Endothelial cell of umbilical vein (primary cell): ENCODE results near the gene NEK3. TPM values are rescaled to one million over a fixed set of nuclear protein-coding genes. Genes with fewer than 3 reads are reported as not detected.

Experiments
- BruUV-seq: library from RNA; stranded (reverse); fragments of 400-500 nt; replicated peaks from 2 replicates; lab custom pipeline; 2021; lab: Mats Ljungman, UMichigan
- CTCF ChIA-PET: fragments of 300-600, 350-600 bp; sonication (Branson Sonifier 250); formaldehyde crosslinking; loops from one replicate; lab custom pipeline; 2021; ENCODE audit warnings: antibody characterized with exemption, inconsistent platforms; lab: Charles Lee
- POLR2A ChIA-PET: fragments of 300-600, 350-600 bp; sonication (Branson Sonifier 250); formaldehyde crosslinking; loops from one replicate; lab custom pipeline; 2021; ENCODE audit warnings: antibody characterized with exemption, inconsistent platforms; lab: Charles Lee
- DNase-seq: peaks from one replicate; pipeline ENCODE4 v3.0.0-alpha.2; 2011; ENCODE audit warnings: low read depth, low spot score
- FAIRE-seq: peaks from 2 replicates; lab custom pipeline; 2011; peaks lifted over from hg19 to GRCh38; lab: Jason Lieb, UNC
- H2AFZ ChIP-seq: 2 replicates; pipeline ENCODE4 v1.6.0; 2012; ENCODE audit warnings: low read depth, low read length, control low read depth, inconsistent platforms
- H3K27ac ChIP-seq: 2 replicates; pipeline ENCODE4 v1.5.1; 2011; ENCODE audit warnings: low read depth, mild to moderate bottlenecking, control low read depth, low read length, moderate library complexity; ENCODE audit not compliant: insufficient read depth
- H3K27me3 ChIP-seq, 2 experiments: 2 replicates each; pipeline versions ENCODE4 v1.6.0 to v1.6.1; 2011; ENCODE audit warnings: low read length in 2 of 2, mixed read lengths in 1 of 2; ENCODE audit not compliant: control insufficient read depth in 2 of 2, insufficient read depth in 2 of 2
- H3K36me3 ChIP-seq, 2 experiments: 2 replicates in 1 of 2; 3 replicates in 1 of 2; pipeline ENCODE4 v1.5.1; 2011; ENCODE audit warnings: low read length in 2 of 2, mild to moderate bottlenecking in 1 of 2, moderate library complexity in 1 of 2; ENCODE audit not compliant: control insufficient read depth in 2 of 2, insufficient read depth in 2 of 2; ENCODE audit errors: extremely low read depth in 1 of 2
- H3K4me1 ChIP-seq: 3 replicates; pipeline ENCODE4 v1.5.1; 2011; ENCODE audit warnings: mild to moderate bottlenecking, low read length; ENCODE audit not compliant: control insufficient read depth, insufficient read depth; ENCODE audit errors: extremely low read depth
- H3K4me2 ChIP-seq: 2 replicates; pipeline ENCODE4 v1.6.1; 2011; ENCODE audit warnings: low read length, control low read depth, mixed read lengths; ENCODE audit not compliant: insufficient read depth
- H3K4me3 ChIP-seq, 3 experiments: fragments of 200-600 bp in 1 of 3; sonication (generic), shearing (Covaris generic) in 1 of 3; replicated peaks in 1 of 3; 2 replicates each; pipeline ENCODE4 v1.5.1; 2011 to 2016; ENCODE audit warnings: control low read depth in 3 of 3, low read length in 3 of 3, mild to moderate bottlenecking in 2 of 3, inconsistent platforms in 1 of 3, low read depth in 1 of 3, moderate library complexity in 1 of 3; ENCODE audit not compliant: insufficient read depth in 1 of 3
- H3K79me2 ChIP-seq: 2 replicates; pipeline ENCODE4 v1.6.0; 2012; ENCODE audit warnings: low read length, inconsistent platforms; ENCODE audit not compliant: control insufficient read depth, insufficient read depth
- H3K9ac ChIP-seq: replicated peaks from 2 replicates; pipeline ENCODE3; 2011; ENCODE audit warnings: low read length, control low read depth; ENCODE audit not compliant: insufficient read depth; ENCODE audit errors: extremely low read depth
- H3K9me1 ChIP-seq: replicated peaks from 3 replicates; pipeline ENCODE4 v1.6.0; 2011; ENCODE audit warnings: mild to moderate bottlenecking, low read length; ENCODE audit not compliant: control insufficient read depth, insufficient read depth; ENCODE audit errors: extremely low read depth
- H3K9me3 ChIP-seq: replicated peaks from 2 replicates; pipeline ENCODE4 v1.5.1; 2012; ENCODE audit warnings: low read length, inconsistent platforms; ENCODE audit not compliant: control insufficient read depth, insufficient read depth
- H4K20me1 ChIP-seq: replicated peaks from 2 replicates; pipeline ENCODE3; 2011; ENCODE audit warnings: mild to moderate bottlenecking, low read length; ENCODE audit not compliant: control insufficient read depth, insufficient read depth; ENCODE audit errors: extremely low read depth
- EZH2 ChIP-seq: IDR thresholded peaks from 2 replicates; pipeline ENCODE4 v1.6.1; 2012; ENCODE audit warnings: borderline replicate concordance, low read depth, mild to moderate bottlenecking, moderate library complexity, low read length, inconsistent platforms; ENCODE audit not compliant: severe bottlenecking
- FOS ChIP-seq: IDR thresholded peaks from 2 replicates; pipeline ENCODE4 v1.6.1; 2011; ENCODE audit warnings: mild to moderate bottlenecking, low read length, moderate library complexity, borderline replicate concordance; ENCODE audit not compliant: insufficient read depth
- GATA2 ChIP-seq: IDR thresholded peaks from 2 replicates; pipeline ENCODE4 v1.7.0; 2011; ENCODE audit warnings: low read depth, mild to moderate bottlenecking, moderate library complexity, mixed read lengths, low read length; ENCODE audit not compliant: insufficient read length, insufficient read depth
- JUN ChIP-seq: IDR thresholded peaks from 2 replicates; pipeline ENCODE4 v1.6.1; 2011; ENCODE audit warnings: borderline replicate concordance, low read depth; ENCODE audit not compliant: insufficient read length, insufficient read depth
- MYC ChIP-seq: IDR thresholded peaks from one replicate; pipeline ENCODE4 v1.6.1; 2011; ENCODE audit warnings: mild to moderate bottlenecking, low read depth, low read length
- POLR2A ChIP-seq: IDR thresholded peaks from 2 replicates; pipeline ENCODE4 v1.6.1; 2012; ENCODE audit warnings: low read depth, mild to moderate bottlenecking, control low read depth, low read length
- POLR2AphosphoS5 ChIP-seq: IDR thresholded peaks from 2 replicates; pipeline ENCODE4 v1.6.1; 2012; ENCODE audit warnings: low read depth, mild to moderate bottlenecking, control low read depth, low read length, moderate library complexity; ENCODE audit not compliant: insufficient read depth
- dilution Hi-C: fragments of 300-500 bp; cut with MboI; formaldehyde crosslinking; loops from one replicate; pipeline ENCODE4 v1.15.0; 2019; ENCODE audit warnings: low sequenced_read_pairs; ENCODE audit not compliant: extremely low pct_ligation_motif_present
- intact Hi-C: fragments of 100-400 bp; cut with micrococcal nuclease; formaldehyde crosslinking; loops from one replicate; pipeline ENCODE4 v1.10.0; 2022
- polyA plus RNA-seq, 4 experiments: library from polyadenylated mRNA; depleted of rRNA in 3 of 4; stranded (reverse) in 3 of 4; unstranded in 1 of 4; fragments of >200 nt; gene quantifications; 2 replicates each; pipeline versions ENCODE4 v1.2.1 to v1.2.3, GENCODE V29; 2011 to 2012; ENCODE audit warnings: missing spikeins in 1 of 4
- total RNA-seq: library from RNA; stranded (reverse); gene quantifications from 2 replicates; pipeline ENCODE4 v1.2.3, GENCODE V29; 2021
- TF ChIP-seq, protein P1 (sequence below), 2 donors: IDR thresholded peaks; 1 replicate in 1 of 2; 2 replicates in 1 of 2; pipeline ENCODE4 v1.5.1; 2011; ENCODE audit warnings: low read length in 2 of 2, mild to moderate bottlenecking in 2 of 2, moderate library complexity in 2 of 2, control low read depth in 1 of 2, inconsistent platforms in 1 of 2, low read depth in 1 of 2; ENCODE audit not compliant: insufficient read depth in 1 of 2; ENCODE audit errors: extremely low read depth in 1 of 2
- TF ChIP-seq, protein P2 (sequence below): IDR thresholded peaks from 2 replicates; pipeline ENCODE4 v1.6.1; 2011; ENCODE audit not compliant: insufficient read depth, insufficient read length

The NEK3 gene
- total and polyA plus RNA-seq, 2 donors (not counting 3 experiments of a cell fraction or from before 2014, with no cell fraction given), result 10.3 to 13.8 TPM

- Histone ChIP-seq H3K79me2 (peaks cover 10% of the 10 kb centered on the region), H3K4me2 (peak overlapping the region; percentile 63), H3K9me1 (no peaks in the 10 kb centered on the region), H3K27me3 (no peaks in the 10 kb centered on the region), H3K27ac (no peak overlapping the region), H3K4me1 (peaks cover 9% of the 10 kb centered on the region), H2AFZ (peak overlapping the region; percentile 62), H4K20me1 (no peaks in the 10 kb centered on the region), H3K4me3 (peak overlapping the region; percentile 37 to 88 (median 73)), H3K36me3 (no peaks in the 10 kb centered on the region), H3K9me3 (no peaks in the 10 kb centered on the region), H3K9ac (peak overlapping the region; percentile 64)
- peak; percentile 60 for TF ChIP-seq POLR2A
- TF ChIP-seq FOS, result no peak
- TF ChIP-seq EZH2, result no peak
- TF ChIP-seq, protein P1, sequence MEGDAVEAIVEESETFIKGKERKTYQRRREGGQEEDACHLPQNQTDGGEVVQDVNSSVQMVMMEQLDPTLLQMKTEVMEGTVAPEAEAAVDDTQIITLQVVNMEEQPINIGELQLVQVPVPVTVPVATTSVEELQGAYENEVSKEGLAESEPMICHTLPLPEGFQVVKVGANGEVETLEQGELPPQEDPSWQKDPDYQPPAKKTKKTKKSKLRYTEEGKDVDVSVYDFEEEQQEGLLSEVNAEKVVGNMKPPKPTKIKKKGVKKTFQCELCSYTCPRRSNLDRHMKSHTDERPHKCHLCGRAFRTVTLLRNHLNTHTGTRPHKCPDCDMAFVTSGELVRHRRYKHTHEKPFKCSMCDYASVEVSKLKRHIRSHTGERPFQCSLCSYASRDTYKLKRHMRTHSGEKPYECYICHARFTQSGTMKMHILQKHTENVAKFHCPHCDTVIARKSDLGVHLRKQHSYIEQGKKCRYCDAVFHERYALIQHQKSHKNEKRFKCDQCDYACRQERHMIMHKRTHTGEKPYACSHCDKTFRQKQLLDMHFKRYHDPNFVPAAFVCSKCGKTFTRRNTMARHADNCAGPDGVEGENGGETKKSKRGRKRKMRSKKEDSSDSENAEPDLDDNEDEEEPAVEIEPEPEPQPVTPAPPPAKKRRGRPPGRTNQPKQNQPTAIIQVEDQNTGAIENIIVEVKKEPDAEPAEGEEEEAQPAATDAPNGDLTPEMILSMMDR (IDR thresholded peaks at IDR 0.05; ENCODE audit: extremely low read depth in 1 of 2, insufficient read depth in 1 of 2, low read depth in 1 of 2, low read length in 2 of 2), result peak in 1 of 2 donors; percentile 35
- TF ChIP-seq, protein P2, sequence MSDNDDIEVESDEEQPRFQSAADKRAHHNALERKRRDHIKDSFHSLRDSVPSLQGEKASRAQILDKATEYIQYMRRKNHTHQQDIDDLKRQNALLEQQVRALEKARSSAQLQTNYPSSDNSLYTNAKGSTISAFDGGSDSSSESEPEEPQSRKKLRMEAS, result peak; percentile 62
- TF ChIP-seq GATA2, result no peak
- no peak for TF ChIP-seq MYC
- TF ChIP-seq POLR2AphosphoS5, result peak; percentile 38
- no peak for TF ChIP-seq JUN
- peak; percentile 26 for FAIRE-seq
- dilution Hi-C loops, result no loop called here
- ChIA-PET CTCF (interaction anchor here (1.1 to 2.6 kb wide), 3 partner anchors 35 to 255 kb away, joined by 3 to 15 read pairs (median 5); partner anchors contain the start of gene VPS36), POLR2A (no interaction called here)
- no TSS peak for BruUV-seq
- intact Hi-C loops, result loop anchor here (1.0 to 2.0 kb wide), 4 partner anchors 41 to 255 kb away; partner anchors contain the start of genes ALG11 and VPS36
- peak; percentile 83 for DNase-seq
Observed at GRCh38 chr13:52195401-52195837, 36.0 kb upstream of the NEK3 start.
